SJCRH30 (cell line): ENCODE measurements around the gene NEURL3. TPM values are rescaled to one million over a fixed set of nuclear protein-coding genes. Genes with fewer than 3 reads are reported as not detected.
"Not testable (repeated sequence)": the region's sequence is repeated elsewhere in the genome, so short reads cannot be mapped to it uniquely, and the experiment has no call there.

Experiments
- DNase-seq, 2 experiments: peaks; one replicate each; pipeline ENCODE4 v3.0.0-alpha.2; 2015 to 2020
- H3K27ac ChIP-seq: fragments of 250-450 bp; sonication (Bioruptor Pico); 2 replicates; pipeline ENCODE4 v1.5.1; 2020; ENCODE audit warnings: mild to moderate bottlenecking, moderate library complexity
- H3K27me3 ChIP-seq: fragments of 250-450 bp; sonication (Bioruptor Pico); 2 replicates; pipeline ENCODE4 v1.5.1; 2020; ENCODE audit warnings: mild to moderate bottlenecking, moderate library complexity
- H3K36me3 ChIP-seq: fragments of 250-450 bp; sonication (Bioruptor Pico); 2 replicates; pipeline ENCODE4 v1.5.1; 2020; ENCODE audit warnings: mild to moderate bottlenecking, moderate library complexity
- H3K4me1 ChIP-seq: fragments of 250-450 bp; sonication (Bioruptor Pico); 2 replicates; pipeline ENCODE4 v1.5.1; 2020; ENCODE audit warnings: mild to moderate bottlenecking, moderate library complexity
- H3K4me3 ChIP-seq: fragments of 250-450 bp; sonication (Bioruptor Pico); 2 replicates; pipeline ENCODE4 v1.5.1; 2020; ENCODE audit warnings: mild to moderate bottlenecking, moderate library complexity
- H3K9me3 ChIP-seq: fragments of 250-450 bp; sonication (Bioruptor Pico); replicated peaks from 2 replicates; pipeline ENCODE4 v1.5.1; 2020; ENCODE audit warnings: mild to moderate bottlenecking, moderate library complexity
- total RNA-seq: library from RNA; depleted of rRNA; stranded (reverse); fragments of >200 nt; shearing (Covaris generic); gene quantifications from 2 replicates; pipeline ENCODE4 v1.2.3, GENCODE V29; 2014

Gene NEURL3
- total RNA-seq, 1 experiment from 2014 or later: not detected

- H3K27me3 ChIP-seq: no peaks in the 10 kb centered on the region
- DNase-seq: peak; percentile 85 to 91
- H3K4me1 ChIP-seq: no peaks in the 10 kb centered on the region
- no peaks in the 10 kb centered on the region for H3K9me3 ChIP-seq
- H3K36me3 ChIP-seq: no peaks in the 10 kb centered on the region
- H3K4me3 ChIP-seq: no peak overlapping the region
- H3K27ac ChIP-seq: no peak overlapping the region
These were observed 4.1 kb upstream of the NEURL3 start for GRCh38 chr2:96509114-96509846.

- H3K36me3 ChIP-seq: no peaks in the 10 kb centered on the region
- no peak overlapping the region for H3K27ac ChIP-seq
- no peak for DNase-seq
- H3K4me1 ChIP-seq: no peaks in the 10 kb centered on the region
- H3K27me3 ChIP-seq: no peaks in the 10 kb centered on the region
- no peak overlapping the region for H3K4me3 ChIP-seq
- H3K9me3 ChIP-seq: no peaks in the 10 kb centered on the region
These were observed 3.5 kb upstream of the NEURL3 start for GRCh38 chr2:96508521-96509113.

- H3K4me3 ChIP-seq: no peak overlapping the region
- no peaks in the 10 kb centered on the region for H3K9me3 ChIP-seq
- DNase-seq: peak; percentile 62 to 68
These were observed 2.9 kb upstream of the NEURL3 start for GRCh38 chr2:96507957-96508520.

GRCh38 chr2:96506907-96507240, 1.7 kb upstream of the NEURL3 start:
- H3K36me3 ChIP-seq: no peaks in the 10 kb centered on the region
- H3K4me1 ChIP-seq: no peaks in the 10 kb centered on the region
- no peak overlapping the region for H3K27ac ChIP-seq
- no peaks in the 10 kb centered on the region for H3K27me3 ChIP-seq
- no peaks in the 10 kb centered on the region for H3K9me3 ChIP-seq
- DNase-seq: no peak
- no peak overlapping the region for H3K4me3 ChIP-seq

More at GRCh38 chr2:96507957-96508520, 2.9 kb upstream of the NEURL3 start:
- Histone ChIP-seq H3K36me3 (no peaks in the 10 kb centered on the region), H3K27me3 (no peaks in the 10 kb centered on the region), H3K27ac (no peak overlapping the region), H3K4me1 (no peaks in the 10 kb centered on the region)

GRCh38 chr2:96506016-96506906, 1.1 kb upstream of the NEURL3 start:
- Histone ChIP-seq H3K27ac (no peak overlapping the region), H3K4me1 (no peaks in the 10 kb centered on the region), H3K9me3 (no peaks in the 10 kb centered on the region), H3K27me3 (no peaks in the 10 kb centered on the region), H3K4me3 (no peak overlapping the region), H3K36me3 (no peaks in the 10 kb centered on the region)
- no peak for DNase-seq

- no peaks in the 10 kb centered on the region for H3K27me3 ChIP-seq
- no peaks in the 10 kb centered on the region for H3K36me3 ChIP-seq
- DNase-seq: no peak
- no peak overlapping the region for H3K4me3 ChIP-seq
- H3K4me1 ChIP-seq: no peaks in the 10 kb centered on the region
- no peak overlapping the region for H3K27ac ChIP-seq
- H3K9me3 ChIP-seq: no peaks in the 10 kb centered on the region
These were observed 1.4 kb downstream of the NEURL3 start for GRCh38 chr2:96503637-96504243.

GRCh38 chr2:96502891-96503636, 2.1 kb downstream of the NEURL3 start:
- Histone ChIP-seq H3K4me1 (no peaks in the 10 kb centered on the region), H3K36me3 (no peaks in the 10 kb centered on the region), H3K27me3 (no peaks in the 10 kb centered on the region), H3K4me3 (no peak overlapping the region), H3K27ac (no peak overlapping the region), H3K9me3 (no peaks in the 10 kb centered on the region)
- no peak for DNase-seq

- H3K27me3 ChIP-seq: no peaks in the 10 kb centered on the region; the same call in 1 of the 2 replicates
- no peaks in the 10 kb centered on the region for H3K9me3 ChIP-seq
- H3K4me3 ChIP-seq: no peak overlapping the region
- H3K36me3 ChIP-seq: no peaks in the 10 kb centered on the region
- no peak for DNase-seq
- no peak overlapping the region for H3K27ac ChIP-seq
- no peaks in the 10 kb centered on the region for H3K4me1 ChIP-seq
These were observed 3.0 kb downstream of the NEURL3 start for GRCh38 chr2:96501886-96502810.

- Histone ChIP-seq H3K4me1 (no peaks in the 10 kb centered on the region), H3K9me3 (no peaks in the 10 kb centered on the region), H3K27ac (no peak overlapping the region), H3K36me3 (no peaks in the 10 kb centered on the region), H3K27me3 (no peaks in the 10 kb centered on the region; the same call in 1 of the 2 replicates), H3K4me3 (no peak overlapping the region)
- DNase-seq: no peak
These were observed 3.7 kb downstream of the NEURL3 start for GRCh38 chr2:96501471-96501874.

GRCh38 chr2:96500385-96501066, 4.6 kb downstream of the NEURL3 start:
- H3K9me3 ChIP-seq: no peaks in the 10 kb centered on the region; the same call in 1 of the 2 replicates
- no peak overlapping the region for H3K4me3 ChIP-seq

GRCh38 chr2:96499061-96499960, 5.8 kb downstream of the NEURL3 start:
- Histone ChIP-seq H3K27me3 (no peaks in the 10 kb centered on the region; the same call in 1 of the 2 replicates), H3K36me3 (no peaks in the 10 kb centered on the region), H3K4me1 (no peaks in the 10 kb centered on the region), H3K4me3 (no peak overlapping the region), H3K27ac (no peak overlapping the region), H3K9me3 (no peaks in the 10 kb centered on the region; the same call in 1 of the 2 replicates)
- no peak for DNase-seq

More at GRCh38 chr2:96500385-96501066, 4.6 kb downstream of the NEURL3 start:
- H3K4me1 ChIP-seq: no peaks in the 10 kb centered on the region
- H3K27ac ChIP-seq: no peak overlapping the region
- H3K36me3 ChIP-seq: no peaks in the 10 kb centered on the region
- no peak for DNase-seq
- no peaks in the 10 kb centered on the region; the same call in 1 of the 2 replicates for H3K27me3 ChIP-seq

GRCh38 chr2:96498611-96499010, 6.5 kb downstream of the NEURL3 start:
- not testable (repeated sequence) for H3K27me3 ChIP-seq, H3K36me3 ChIP-seq, DNase-seq, H3K4me3 ChIP-seq, H3K27ac ChIP-seq, H3K9me3 ChIP-seq, H3K4me1 ChIP-seq
